Nephron progenitor cell (in vitro differentiated cells): Measurements from ENCODE around the gene LLCFC1.

Experiments used
- DNase-seq: peaks from one replicate; pipeline ENCODE4 v3.0.0; 2021
- H3K27ac Mint-ChIP-seq: 2 replicates; pipeline ENCODE4 v1.8.0; 2021; ENCODE audit warnings: mild to moderate bottlenecking, moderate library complexity, mixed read lengths
- H3K27me3 Mint-ChIP-seq: 2 replicates; pipeline ENCODE4 v1.8.0; 2021; ENCODE audit warnings: mild to moderate bottlenecking, low read depth, mixed read lengths; ENCODE audit not compliant: poor library complexity
- H3K36me3 Mint-ChIP-seq: 2 replicates; pipeline ENCODE4 v1.8.0; 2021; ENCODE audit warnings: low read depth, mixed read lengths
- H3K4me1 Mint-ChIP-seq: 2 replicates; pipeline ENCODE4 v1.8.0; 2021; ENCODE audit warnings: mixed read lengths
- H3K4me3 Mint-ChIP-seq: 2 replicates; pipeline ENCODE4 v1.8.0; 2021; ENCODE audit warnings: mild to moderate bottlenecking, moderate library complexity, mixed read lengths
- H3K9me3 Mint-ChIP-seq: 2 replicates; pipeline ENCODE4 v1.8.0; 2021; ENCODE audit warnings: mild to moderate bottlenecking, moderate library complexity, mixed read lengths
- CTCF ChIP-seq: fragments of 200-600 bp; sonication (generic); IDR thresholded peaks from 2 replicates; pipeline ENCODE4 v1.5.0; 2021; ENCODE audit warnings: antibody characterized with exemption

LLCFC1 gene

GRCh38 chr7:142919656-142920055 lies 19.6 kb upstream of the LLCFC1 start:
- no peak for DNase-seq
- Mint-ChIP-seq H3K9me3 (no peaks in the 10 kb centered on the region), H3K36me3 (no peaks in the 10 kb centered on the region), H3K4me3 (no peak overlapping the region), H3K27me3 (peaks cover 16% of the 10 kb centered on the region), H3K4me1 (no peaks in the 10 kb centered on the region), H3K27ac (no peak overlapping the region)
- no peak for TF ChIP-seq CTCF

GRCh38 chr7:142923391-142923790 lies 15.9 kb upstream of the LLCFC1 start:
- no peak for DNase-seq
- H3K27ac Mint-ChIP-seq = no peak overlapping the region
- H3K4me1 Mint-ChIP-seq = no peaks in the 10 kb centered on the region
- no peak for TF ChIP-seq CTCF
- H3K36me3 Mint-ChIP-seq = no peaks in the 10 kb centered on the region
- no peak overlapping the region for H3K4me3 Mint-ChIP-seq
- H3K9me3 Mint-ChIP-seq = no peaks in the 10 kb centered on the region
- peaks cover 29% of the 10 kb centered on the region for H3K27me3 Mint-ChIP-seq

DNA sequence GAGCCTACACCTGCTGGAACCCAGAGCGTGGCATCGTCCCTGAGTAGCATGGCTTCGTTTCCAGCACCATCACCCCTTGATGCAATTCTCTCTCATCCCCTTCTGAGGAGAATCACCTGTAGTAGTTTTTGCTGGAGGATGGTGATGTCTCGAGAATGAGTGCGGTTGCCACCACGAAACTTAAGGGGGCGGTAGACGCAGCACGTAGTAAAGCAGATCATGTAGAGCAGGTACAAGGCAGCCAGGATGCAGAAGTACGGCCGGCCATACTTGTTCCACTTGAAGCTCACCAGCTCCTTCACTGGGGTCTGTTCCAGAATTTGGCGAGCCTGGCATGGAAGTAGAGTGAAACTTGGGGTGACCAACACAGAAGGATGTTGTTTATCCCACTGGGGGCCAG lies 13.9 kb upstream of the LLCFC1 start:
- H3K9me3 Mint-ChIP-seq = no peaks in the 10 kb centered on the region
- TF ChIP-seq CTCF = no peak
- no peaks in the 10 kb centered on the region for H3K4me1 Mint-ChIP-seq
- no peaks in the 10 kb centered on the region for H3K36me3 Mint-ChIP-seq
- no peak overlapping the region for H3K27ac Mint-ChIP-seq
- no peak overlapping the region for H3K4me3 Mint-ChIP-seq
- peaks cover 30% of the 10 kb centered on the region for H3K27me3 Mint-ChIP-seq
- DNase-seq = no peak

DNA sequence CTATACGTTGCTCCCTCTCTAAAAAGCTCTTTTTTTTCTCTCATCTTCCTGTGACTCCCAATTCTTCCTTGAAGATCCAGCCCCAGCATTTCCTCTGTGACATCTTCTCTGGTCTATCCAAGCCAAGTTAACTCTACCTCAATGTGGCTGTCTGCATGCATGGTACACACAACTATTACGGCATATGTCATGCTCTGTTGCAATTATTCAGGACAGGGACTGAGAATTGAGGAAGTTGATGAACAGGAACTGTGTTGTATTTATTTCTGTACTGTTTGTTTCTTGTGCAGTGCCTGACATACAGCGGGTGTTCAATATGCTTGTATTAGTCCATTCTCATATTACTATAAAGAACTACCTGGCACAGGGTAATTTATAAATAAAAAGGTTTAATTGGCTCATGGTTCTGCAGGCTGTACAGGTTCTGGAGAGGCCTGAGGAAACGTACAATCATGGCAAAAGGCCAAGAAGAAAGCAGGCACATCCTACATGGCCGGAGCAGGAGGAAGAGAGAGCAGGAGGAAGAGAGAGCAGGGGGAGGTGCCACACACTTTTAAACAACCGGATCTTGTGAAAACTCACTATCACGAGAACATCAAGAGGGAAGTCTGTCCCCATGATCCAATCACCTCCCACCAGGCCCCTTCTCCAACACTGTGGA lies 12.1 kb upstream of the LLCFC1 start:
- Mint-ChIP-seq H3K27ac (no peak overlapping the region), H3K36me3 (no peaks in the 10 kb centered on the region), H3K4me3 (no peak overlapping the region), H3K4me1 (no peaks in the 10 kb centered on the region), H3K9me3 (no peaks in the 10 kb centered on the region), H3K27me3 (peaks cover 30% of the 10 kb centered on the region)
- DNase-seq = no peak
- no peak for TF ChIP-seq CTCF

- Mint-ChIP-seq H3K4me1 (peaks cover 4% of the 10 kb centered on the region), H3K36me3 (no peaks in the 10 kb centered on the region), H3K4me3 (no peak overlapping the region), H3K27me3 (peaks cover 30% of the 10 kb centered on the region), H3K9me3 (no peaks in the 10 kb centered on the region), H3K27ac (no peak overlapping the region)
- no peak for TF ChIP-seq CTCF
- DNase-seq = no peak
These were observed 11.3 kb upstream of the LLCFC1 start for GRCh38 chr7:142927949-142928348.

GRCh38 chr7:142930126-142930730 lies 9.1 kb upstream of the LLCFC1 start:
- no peaks in the 10 kb centered on the region for H3K9me3 Mint-ChIP-seq
- H3K4me1 Mint-ChIP-seq = peaks cover 9% of the 10 kb centered on the region
- H3K36me3 Mint-ChIP-seq = no peaks in the 10 kb centered on the region
- no peak overlapping the region for H3K4me3 Mint-ChIP-seq
- peaks cover 23% of the 10 kb centered on the region for H3K27me3 Mint-ChIP-seq
- DNase-seq = no peak
- H3K27ac Mint-ChIP-seq = no peak overlapping the region
- no peak for TF ChIP-seq CTCF
